ENCODE results near the gene CALD1. TPM values are rescaled to one million over a fixed set of nuclear protein-coding genes. Genes with fewer than 3 reads are reported as not detected.

Gene CALD1
- polyA plus RNA-seq, 1 donor (not counting 4 experiments of a cell fraction or from before 2014, with no cell fraction given) = 229 TPM

GRCh38 chr7:134767520-134768168 lies 11.8 kb upstream of the CALD1 start:
- Histone ChIP-seq H2AFZ (ENCODE audit: control insufficient read depth, low read length) (no peak overlapping the region), H3K9ac (ENCODE audit: control insufficient read depth, extremely low read depth, insufficient read depth, low read length) (no peak overlapping the region), H3K4me3 (ENCODE audit: control insufficient read depth in 2 of 3, extremely low read depth in 1 of 3, insufficient read depth in 2 of 3, low read depth in 1 of 3, low read length in 3 of 3) (no peak overlapping the region), H3K4me2 (ENCODE audit: control insufficient read depth, extremely low read depth, insufficient read depth, low read depth, low read length) (no peak overlapping the region), H3K79me2 (ENCODE audit: control insufficient read depth, insufficient read depth, low read length) (no peaks in the 10 kb centered on the region), H3K27me3 (ENCODE audit: control insufficient read depth, extremely low read depth, insufficient read depth, low read length) (no peaks in the 10 kb centered on the region), H3K27ac (ENCODE audit: control insufficient read depth, insufficient read depth, low read length) (no peak overlapping the region), H4K20me1 (ENCODE audit: control insufficient read depth, extremely low read depth, insufficient read depth, low read length) (no peaks in the 10 kb centered on the region), H3K36me3 (ENCODE audit: control insufficient read depth in 2 of 2, extremely low read depth in 1 of 2, insufficient read depth in 2 of 2, low read length in 2 of 2) (no peaks in the 10 kb centered on the region), H3K9me3 (ENCODE audit: control insufficient read depth, low read depth, low read length) (no peaks in the 10 kb centered on the region), H3K4me1 (ENCODE audit: control insufficient read depth, extremely low read depth, insufficient read depth, low read length) (peaks cover 16% of the 10 kb centered on the region), H3K9me1 (ENCODE audit: control insufficient read depth, extremely low read depth, insufficient read depth, low read length) (no peaks in the 10 kb centered on the region)
- FAIRE-seq (no peak), DNase-seq (ENCODE audit: low read depth, low spot score) (no peak)
- no peak for TF ChIP-seq CTCF (optimal IDR thresholded peaks at IDR 0.05 in 1 of 3, IDR thresholded peaks at IDR 0.05 in 1 of 3, conservative IDR thresholded peaks at IDR 0.05 in 1 of 3; ENCODE audit: extremely low read depth in 1 of 3, insufficient read depth in 2 of 3, low read length in 3 of 3)
- dilution Hi-C loops (cut with MboI; ENCODE audit: extremely low pct_ligation_motif_present, low sequenced_read_pairs) = no loop called here

GRCh38 chr7:134768243-134768642 lies 11.2 kb upstream of the CALD1 start:
- no peak overlapping the region for H3K4me2 ChIP-seq (ENCODE audit: control insufficient read depth, extremely low read depth, insufficient read depth, low read depth, low read length)
- dilution Hi-C loops (cut with MboI; ENCODE audit: extremely low pct_ligation_motif_present, low sequenced_read_pairs) = no loop called here
- no peak overlapping the region for H2AFZ ChIP-seq (ENCODE audit: control insufficient read depth, low read length)
- H3K9me1 ChIP-seq (ENCODE audit: control insufficient read depth, extremely low read depth, insufficient read depth, low read length) = no peaks in the 10 kb centered on the region
- H4K20me1 ChIP-seq (ENCODE audit: control insufficient read depth, extremely low read depth, insufficient read depth, low read length) = no peaks in the 10 kb centered on the region
- H3K79me2 ChIP-seq (ENCODE audit: control insufficient read depth, insufficient read depth, low read length) = no peaks in the 10 kb centered on the region
- TF ChIP-seq EZH2 (IDR thresholded peaks at IDR 0.05; ENCODE audit: low read length) = no peak
- no peak overlapping the region for H3K27ac ChIP-seq (ENCODE audit: control insufficient read depth, insufficient read depth, low read length)
- peaks cover 16% of the 10 kb centered on the region for H3K4me1 ChIP-seq (ENCODE audit: control insufficient read depth, extremely low read depth, insufficient read depth, low read length)
- no peak for DNase-seq (ENCODE audit: low read depth, low spot score)
- H3K36me3 ChIP-seq (ENCODE audit: control insufficient read depth in 2 of 2, extremely low read depth in 1 of 2, insufficient read depth in 2 of 2, low read length in 2 of 2) = no peaks in the 10 kb centered on the region
- H3K27me3 ChIP-seq (ENCODE audit: control insufficient read depth, extremely low read depth, insufficient read depth, low read length) = no peaks in the 10 kb centered on the region
- FAIRE-seq = no peak
- H3K9ac ChIP-seq (ENCODE audit: control insufficient read depth, extremely low read depth, insufficient read depth, low read length) = no peak overlapping the region
- H3K9me3 ChIP-seq (ENCODE audit: control insufficient read depth, low read depth, low read length) = no peaks in the 10 kb centered on the region
- no peak overlapping the region for H3K4me3 ChIP-seq (ENCODE audit: control insufficient read depth in 2 of 3, extremely low read depth in 1 of 3, insufficient read depth in 2 of 3, low read depth in 1 of 3, low read length in 3 of 3)

DNA sequence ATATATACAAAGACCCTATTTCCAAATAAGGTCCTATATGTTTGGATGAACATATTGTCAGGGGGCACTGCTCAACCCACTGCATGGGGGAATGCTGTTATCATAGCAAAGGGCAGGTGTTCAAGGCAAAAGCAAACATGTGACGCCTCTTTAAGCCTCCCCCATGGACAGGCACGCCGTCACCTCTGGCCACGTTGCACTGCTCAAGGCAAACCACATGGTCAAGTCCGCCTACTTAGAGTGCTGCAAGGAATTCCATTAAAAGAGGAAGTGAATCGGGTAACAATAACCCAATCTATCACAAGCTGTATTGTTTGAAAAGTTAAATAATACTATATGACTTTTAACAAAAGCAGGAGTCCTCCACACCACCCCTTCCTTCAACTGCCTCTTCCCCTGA lies 8.8 kb upstream of the CALD1 start:
- Histone ChIP-seq H2AFZ (ENCODE audit: control insufficient read depth, low read length) (peak overlapping the region; percentile 64), H3K9me3 (ENCODE audit: control insufficient read depth, low read depth, low read length) (no peaks in the 10 kb centered on the region), H4K20me1 (ENCODE audit: control insufficient read depth, extremely low read depth, insufficient read depth, low read length) (no peaks in the 10 kb centered on the region), H3K4me2 (ENCODE audit: control insufficient read depth, extremely low read depth, insufficient read depth, low read depth, low read length) (no peak overlapping the region), H3K36me3 (ENCODE audit: control insufficient read depth in 2 of 2, extremely low read depth in 1 of 2, insufficient read depth in 2 of 2, low read length in 2 of 2) (no peaks in the 10 kb centered on the region), H3K27me3 (ENCODE audit: control insufficient read depth, extremely low read depth, insufficient read depth, low read length) (no peaks in the 10 kb centered on the region), H3K4me1 (ENCODE audit: control insufficient read depth, extremely low read depth, insufficient read depth, low read length) (peaks cover 16% of the 10 kb centered on the region), H3K79me2 (ENCODE audit: control insufficient read depth, insufficient read depth, low read length) (no peaks in the 10 kb centered on the region), H3K27ac (ENCODE audit: control insufficient read depth, insufficient read depth, low read length) (no peak overlapping the region), H3K9me1 (ENCODE audit: control insufficient read depth, extremely low read depth, insufficient read depth, low read length) (no peaks in the 10 kb centered on the region), H3K4me3 (ENCODE audit: control insufficient read depth in 2 of 3, extremely low read depth in 1 of 3, insufficient read depth in 2 of 3, low read depth in 1 of 3, low read length in 3 of 3) (no peak overlapping the region), H3K9ac (ENCODE audit: control insufficient read depth, extremely low read depth, insufficient read depth, low read length) (no peak overlapping the region)
- no peak for FAIRE-seq
- dilution Hi-C loops (cut with MboI; ENCODE audit: extremely low pct_ligation_motif_present, low sequenced_read_pairs) = no loop called here
- DNase-seq (ENCODE audit: low read depth, low spot score) = no peak
- TF ChIP-seq CTCF (optimal IDR thresholded peaks at IDR 0.05 in 1 of 3, IDR thresholded peaks at IDR 0.05 in 1 of 3, conservative IDR thresholded peaks at IDR 0.05 in 1 of 3; ENCODE audit: extremely low read depth in 1 of 3, insufficient read depth in 2 of 3, low read length in 3 of 3) (no peak), EZH2 (IDR thresholded peaks at IDR 0.05; ENCODE audit: low read length) (no peak)

All from keratinocyte (primary cell).